ENCODE results near the gene ACOT2.
A peak's percentile ranks its signal among the peaks of the same experiment; 100 is the strongest.

ACOT2 gene

GRCh38 chr14:73602994-73603393, 34.0 kb downstream of the ACOT2 start:
- TF ChIP-seq, protein P1, sequence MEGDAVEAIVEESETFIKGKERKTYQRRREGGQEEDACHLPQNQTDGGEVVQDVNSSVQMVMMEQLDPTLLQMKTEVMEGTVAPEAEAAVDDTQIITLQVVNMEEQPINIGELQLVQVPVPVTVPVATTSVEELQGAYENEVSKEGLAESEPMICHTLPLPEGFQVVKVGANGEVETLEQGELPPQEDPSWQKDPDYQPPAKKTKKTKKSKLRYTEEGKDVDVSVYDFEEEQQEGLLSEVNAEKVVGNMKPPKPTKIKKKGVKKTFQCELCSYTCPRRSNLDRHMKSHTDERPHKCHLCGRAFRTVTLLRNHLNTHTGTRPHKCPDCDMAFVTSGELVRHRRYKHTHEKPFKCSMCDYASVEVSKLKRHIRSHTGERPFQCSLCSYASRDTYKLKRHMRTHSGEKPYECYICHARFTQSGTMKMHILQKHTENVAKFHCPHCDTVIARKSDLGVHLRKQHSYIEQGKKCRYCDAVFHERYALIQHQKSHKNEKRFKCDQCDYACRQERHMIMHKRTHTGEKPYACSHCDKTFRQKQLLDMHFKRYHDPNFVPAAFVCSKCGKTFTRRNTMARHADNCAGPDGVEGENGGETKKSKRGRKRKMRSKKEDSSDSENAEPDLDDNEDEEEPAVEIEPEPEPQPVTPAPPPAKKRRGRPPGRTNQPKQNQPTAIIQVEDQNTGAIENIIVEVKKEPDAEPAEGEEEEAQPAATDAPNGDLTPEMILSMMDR (IDR thresholded peaks at IDR 0.05; ENCODE audit: extremely low read depth, missing control alignments) = no peak
- no peak for DNase-seq (ENCODE audit: low spot score)

DNA sequence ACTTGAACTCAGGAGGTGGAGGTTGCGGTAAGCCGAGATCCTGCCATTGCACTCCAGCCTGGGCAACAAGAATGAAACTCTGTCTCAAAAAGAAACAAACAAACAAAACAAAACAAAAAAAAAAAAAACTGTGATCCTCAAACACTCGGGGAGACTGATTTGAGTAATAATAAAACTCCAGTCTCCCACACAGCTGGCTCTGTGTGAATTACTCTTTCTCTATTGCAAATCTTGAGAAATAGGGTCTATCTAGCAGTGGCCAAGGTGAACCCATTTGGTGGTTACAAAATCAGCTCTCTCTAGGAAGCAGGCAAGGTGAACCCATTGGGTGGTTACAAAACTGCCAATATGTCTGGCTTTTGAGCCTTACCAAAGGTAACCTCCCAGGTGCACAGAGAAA, 37.3 kb downstream of the ACOT2 start:
- TF ChIP-seq, protein P1 (IDR thresholded peaks at IDR 0.05; ENCODE audit: extremely low read depth, missing control alignments) = no peak
- DNase-seq (ENCODE audit: low spot score) = no peak

DNA sequence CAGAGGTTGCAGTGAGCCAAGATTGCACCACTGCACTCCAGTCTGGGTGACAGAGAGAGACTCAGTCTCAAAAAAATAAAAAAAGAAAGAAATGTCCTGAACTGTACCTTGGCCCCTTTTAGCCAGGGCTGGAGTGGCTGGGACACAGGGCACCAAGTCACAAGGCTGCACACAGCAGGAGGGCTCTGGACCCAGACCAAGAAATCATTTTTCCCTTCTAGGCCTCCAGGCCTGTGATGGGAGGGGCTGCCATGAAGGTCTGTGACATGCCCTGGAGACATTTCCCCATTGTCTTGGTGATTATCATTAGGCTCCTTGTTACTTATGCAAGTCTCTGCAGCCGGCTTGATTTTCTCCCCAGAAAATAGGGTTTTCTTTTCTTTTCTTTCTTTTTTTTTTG, 38.2 kb downstream of the ACOT2 start:
- no peak for DNase-seq (ENCODE audit: low spot score)
- TF ChIP-seq, protein P1 (IDR thresholded peaks at IDR 0.05; ENCODE audit: extremely low read depth, missing control alignments) = no peak

DNA sequence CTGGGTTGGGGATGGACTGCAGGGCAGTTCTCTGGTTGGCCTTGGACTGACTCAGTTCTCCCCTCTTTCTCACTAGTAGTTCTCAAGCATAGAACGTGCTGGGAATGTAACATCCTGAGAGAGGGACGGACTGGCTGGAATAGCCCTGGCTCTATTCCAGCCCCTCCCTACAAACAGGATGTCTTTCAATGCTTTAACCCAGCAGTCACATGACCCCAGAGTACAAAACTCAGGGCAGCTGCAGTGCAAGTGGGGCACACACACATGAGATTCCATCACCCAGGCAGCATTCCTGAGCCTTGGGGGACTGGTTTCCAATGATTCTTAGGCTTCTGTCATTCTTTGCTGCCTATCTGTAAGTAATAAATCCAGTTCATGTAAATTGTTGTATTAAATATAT, 41.7 kb downstream of the ACOT2 start:
- TF ChIP-seq, protein P1 (IDR thresholded peaks at IDR 0.05; ENCODE audit: extremely low read depth, missing control alignments) = no peak
- DNase-seq (ENCODE audit: low spot score) = no peak

- TF ChIP-seq, protein P1 (IDR thresholded peaks at IDR 0.05; ENCODE audit: extremely low read depth, missing control alignments) = no peak
- DNase-seq (ENCODE audit: low spot score) = peak; percentile 86
Measured at GRCh38 chr14:73612339-73613045, 43.5 kb downstream of the ACOT2 start, which contains the start of gene ACOT6. Gene ACOT6, plus strand, starts transcription at chr14:73612517. Its CDS starts 55 bp downstream, at chr14:73612572.

DNA sequence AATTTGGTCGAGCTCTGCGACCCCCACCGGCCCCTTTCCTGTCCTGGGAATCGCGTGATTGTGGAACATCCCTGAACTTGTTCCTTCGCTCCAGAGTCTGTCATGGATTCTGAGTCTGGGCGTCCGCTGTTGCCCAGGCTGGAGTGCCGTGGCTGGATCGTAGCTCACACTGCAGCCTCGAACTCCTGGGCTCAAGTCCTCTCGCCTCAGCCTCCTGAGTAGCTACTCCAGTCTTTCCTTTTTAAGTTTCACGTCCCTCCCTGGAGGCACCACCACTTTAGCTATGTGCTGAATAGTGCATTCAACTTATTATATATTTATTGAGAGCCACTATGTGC, 44.0 kb downstream of the ACOT2 start:
- no peak for DNase-seq (ENCODE audit: low spot score)

GRCh38 chr14:73613419-73613963, 44.5 kb downstream of the ACOT2 start:
- TF ChIP-seq, protein P1 (IDR thresholded peaks at IDR 0.05; ENCODE audit: extremely low read depth, missing control alignments) = no peak
- DNase-seq (ENCODE audit: low spot score) = no peak

More for the DNA sequence above, 44.0 kb downstream of the ACOT2 start:
- TF ChIP-seq, protein P1 (IDR thresholded peaks at IDR 0.05; ENCODE audit: extremely low read depth, missing control alignments) = no peak

Data from GM20000 (cell line).